ENCODE data around the gene PLPP7. TPM values are rescaled to one million over a fixed set of nuclear protein-coding genes. Genes with fewer than 3 reads are reported as not detected.

Gene PLPP7
- 8.6 and 8.8 TPM in 2 replicates for polyA plus RNA-seq (2012; rRNA removed)
- 4.0 and 6.4 TPM in 2 replicates for polyA plus RNA-seq (2012; cell fraction: cytosol; rRNA removed)
- 8.9 and 10.5 TPM in 2 replicates for polyA plus RNA-seq (2012; cell fraction: nucleus; rRNA removed)

DNA sequence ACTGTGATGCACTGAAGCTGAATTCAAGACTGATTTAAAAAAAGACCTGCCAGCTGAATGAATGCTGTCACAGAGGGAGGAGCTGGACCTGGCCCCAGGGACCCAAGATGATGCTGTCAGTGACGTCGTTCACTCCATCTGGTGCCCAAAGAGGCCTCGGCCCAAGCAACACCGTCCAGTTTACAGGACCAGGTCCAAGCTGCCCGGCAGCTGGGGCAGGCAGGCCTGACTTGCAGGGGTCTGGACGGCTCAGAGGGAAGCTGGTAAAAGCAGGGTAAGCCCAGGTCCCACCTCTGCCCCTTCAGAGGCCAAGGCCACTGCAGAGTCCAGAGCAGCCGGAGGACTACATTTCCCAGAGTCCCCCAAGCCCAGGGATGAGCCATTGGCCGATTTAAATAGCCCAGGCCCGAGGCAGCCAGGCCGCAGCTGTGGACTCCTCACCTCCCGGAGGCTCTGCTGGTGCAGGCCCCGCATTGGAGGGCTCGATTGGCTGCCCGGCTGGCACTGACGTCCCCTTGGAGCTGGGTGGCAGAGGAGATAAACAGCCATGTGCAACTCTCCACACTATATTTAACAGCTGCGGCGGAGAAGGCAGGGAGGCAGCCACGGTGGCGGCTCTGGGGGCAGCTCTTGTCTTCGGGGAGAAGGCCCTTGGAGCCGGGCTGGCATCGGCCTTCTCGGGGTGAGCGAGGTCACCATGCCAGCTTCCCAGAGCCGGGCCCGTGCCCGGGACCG, at the start of gene PLPP7:
TSS of gene PLPP7 (plus strand) at position 423 of the 735 bp plus-strand sequence. CDS start at position 698, 275 bp downstream.
- Histone ChIP-seq H3K79me2 (ENCODE audit: insufficient read depth) (peaks cover 21% of the 10 kb centered on the region), H3K27ac (ENCODE audit: low read depth in 2 of 2, low read length in 1 of 2) (peak within 1 kb of the TSS; percentile 50 to 83), H3K36me3 (replicated peaks in 1 of 2; ENCODE audit: control insufficient read depth in 1 of 2, insufficient read depth in 2 of 2, low read length in 1 of 2) (peaks cover 0 to 7% of the 10 kb centered on the region in 2 experiments), H3K4me3 (ENCODE audit: low read depth in 2 of 2, low read length in 1 of 2) (peak within 1 kb of the TSS; percentile 57 to 66), H3K27me3 (ENCODE audit: insufficient read depth) (no peaks in the 10 kb centered on the region), H3K9me2 (no peaks in the 10 kb centered on the region), H3K4me1 (ENCODE audit: control insufficient read depth in 1 of 2, insufficient read depth in 2 of 2, low read depth in 1 of 2, low read length in 1 of 2) (peaks cover 7 to 29% of the 10 kb centered on the region in 2 experiments; a peak in 2 of 4 replicates), H4K20me1 (ENCODE audit: insufficient read depth) (no peaks in the 10 kb centered on the region), H3K9ac (peak within 1 kb of the TSS; percentile 77), H3F3A (replicated peaks; ENCODE audit: insufficient read depth) (no peaks in the 10 kb centered on the region), H3K9me3 (no peaks in the 10 kb centered on the region), H2AFZ (ENCODE audit: low read depth) (peak within 1 kb of the TSS; percentile 88; the same call in 1 of the 2 replicates), H3K4me2 (peak within 1 kb of the TSS; percentile 95)
- CTCF ChIA-PET = interaction anchor here (0.7 to 4.6 kb wide), 9 partner anchors 15 to 112 kb away, joined by 3 to 25 read pairs (median 4); no protein-coding TSS in a partner anchor
- 29% methylated on average over 9 of the region's 28 CpGs for WGBS (ENCODE audit: low lambda C conversion rate)
- peak; percentile 95 for DNase-seq
- POLR2A ChIA-PET = interaction anchor here (0.8 to 1.9 kb wide), 4 partner anchors 9 to 16 kb away, joined by 3 to 6 read pairs (median 3); no protein-coding TSS in a partner anchor
- TF ChIP-seq GATA2 (CRISPR knock-in tag; IDR thresholded peaks at IDR 0.05) (no peak), FOXJ3 (CRISPR knock-in tag; IDR thresholded peaks at IDR 0.05) (no peak), TAF1 (IDR thresholded peaks at IDR 0.05; ENCODE audit: borderline replicate concordance, low read depth, low read length) (peak; percentile 12), RAD21 (IDR thresholded peaks at IDR 0.05; ENCODE audit: low read length) (no peak), MEF2A (IDR thresholded peaks at IDR 0.05; ENCODE audit: borderline replicate concordance, low read depth) (no peak), MXI1 (IDR thresholded peaks at IDR 0.05; ENCODE audit: low read depth, low read length) (peak; percentile 91), RCOR1 (IDR thresholded peaks at IDR 0.05; ENCODE audit: low read length) (0 out of 2 replicates have a peak, but pooled peaks have one; percentile 27), YY1 (IDR thresholded peaks at IDR 0.05; ENCODE audit: low read depth) (peak; percentile 56; the same call in 1 of the 2 replicates), POLR2AphosphoS5 (IDR thresholded peaks at IDR 0.05; ENCODE audit: low read depth, low read length) (peak; percentile 59; the same call in 1 of the 2 replicates), CHD2 (IDR thresholded peaks at IDR 0.05; ENCODE audit: low read length, partially characterized antibody) (peak; percentile 58), EP300 (IDR thresholded peaks at IDR 0.05; ENCODE audit: borderline replicate concordance in 1 of 2, low read depth in 1 of 2, low read length in 1 of 2) (0 out of 4 replicates have a peak, but pooled peaks of 1 of the 2 experiments have one; percentile 5), TEAD4 (IDR thresholded peaks at IDR 0.05; ENCODE audit: borderline replicate concordance, insufficient read depth) (no peak), FOXM1 (IDR thresholded peaks at IDR 0.05; ENCODE audit: low read depth) (peak; percentile 48; the same call in 1 of the 2 replicates), SIN3A (IDR thresholded peaks at IDR 0.05; ENCODE audit: borderline replicate concordance, low read depth, low read length) (peak; percentile 44; the same call in 1 of the 2 replicates)
- TF ChIP-seq, protein P1, sequence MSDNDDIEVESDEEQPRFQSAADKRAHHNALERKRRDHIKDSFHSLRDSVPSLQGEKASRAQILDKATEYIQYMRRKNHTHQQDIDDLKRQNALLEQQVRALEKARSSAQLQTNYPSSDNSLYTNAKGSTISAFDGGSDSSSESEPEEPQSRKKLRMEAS (IDR thresholded peaks at IDR 0.05; ENCODE audit: low read depth) = peak; percentile 50; the same call in 1 of the 2 replicates

Measured in SK-N-SH (cell line).